Stimulated activated effector memory CD8-positive, alpha-beta T cell treated with anti-CD3 and anti-CD28 coated beads, Interleukin-12 subunit alpha, Interleukin-12 subunit beta, amount 100 ng/mL, for 72 hours (primary cell): ENCODE data around the gene CSMD2.
A peak's percentile ranks its signal among the peaks of the same experiment; 100 is the strongest.

Source experiments
- ATAC-seq: fragments of 150-1000 bp; cut with Tn5 transposase; 2 replicates; pipeline ENCODE4 v1.10.0; 2021
- DNase-seq, 2 donors: peaks; one replicate each; pipeline ENCODE4 v3.0.0; 2021 to 2022; ENCODE audit warnings: low spot score in 2 of 2
- H3K27ac Mint-ChIP-seq: one replicate; pipeline ENCODE4 v1.8.0; 2022; ENCODE audit warnings: mild to moderate bottlenecking, mixed read lengths
- H3K36me3 Mint-ChIP-seq: one replicate; pipeline ENCODE4 v1.8.0; 2022; ENCODE audit warnings: mild to moderate bottlenecking, mixed read lengths
- H3K4me1 Mint-ChIP-seq: one replicate; pipeline ENCODE4 v1.8.0; 2022; ENCODE audit warnings: mixed read lengths
- H3K4me3 Mint-ChIP-seq: one replicate; pipeline ENCODE4 v1.8.0; 2022; ENCODE audit warnings: mild to moderate bottlenecking, mixed read lengths
- H3K9me3 Mint-ChIP-seq: one replicate; pipeline ENCODE4 v1.8.0; 2022; ENCODE audit warnings: mixed read lengths

Gene CSMD2

GRCh38 chr1:33781652-33782051 is 383.4 kb downstream of the CSMD2 start:
- H3K9me3 Mint-ChIP-seq, result no peaks in the 10 kb centered on the region
- no peak overlapping the region for H3K4me3 Mint-ChIP-seq
- no peak for DNase-seq
- H3K4me1 Mint-ChIP-seq, result no peaks in the 10 kb centered on the region
- H3K36me3 Mint-ChIP-seq, result no peaks in the 10 kb centered on the region
- ATAC-seq, result no peak
- H3K27ac Mint-ChIP-seq, result no peak overlapping the region

DNA sequence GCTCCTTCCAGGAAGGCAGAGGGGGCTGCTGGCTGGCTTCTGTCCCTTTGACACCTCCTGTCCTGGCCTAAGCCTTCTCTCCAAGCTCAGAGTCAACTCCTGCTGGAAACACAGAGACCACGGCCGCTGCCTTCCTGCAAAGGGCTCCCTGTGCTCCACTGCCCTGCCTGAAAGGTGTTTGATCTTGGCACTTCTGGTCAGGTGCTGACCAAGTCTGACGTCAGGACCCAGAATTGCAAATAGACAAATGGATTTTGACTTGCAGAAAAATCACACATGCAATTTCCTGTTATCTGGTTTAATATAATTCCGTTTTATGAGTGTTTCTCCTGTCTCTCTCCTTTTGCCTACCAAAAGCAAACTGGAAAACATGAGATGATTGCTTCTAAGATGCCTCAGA is 387.7 kb downstream of the CSMD2 start:
- Mint-ChIP-seq H3K36me3 (no peaks in the 10 kb centered on the region), H3K4me1 (no peaks in the 10 kb centered on the region), H3K27ac (no peak overlapping the region), H3K9me3 (no peaks in the 10 kb centered on the region), H3K4me3 (no peak overlapping the region)
- ATAC-seq (no peak), DNase-seq (no peak)

- no peak overlapping the region for H3K4me3 Mint-ChIP-seq
- no peak for DNase-seq
- H3K27ac Mint-ChIP-seq, result no peak overlapping the region
- no peaks in the 10 kb centered on the region for H3K36me3 Mint-ChIP-seq
- no peaks in the 10 kb centered on the region for H3K4me1 Mint-ChIP-seq
- ATAC-seq, result no peak
- H3K9me3 Mint-ChIP-seq, result no peaks in the 10 kb centered on the region
Measured at GRCh38 chr1:33768821-33769220, 396.2 kb downstream of the CSMD2 start.

DNA sequence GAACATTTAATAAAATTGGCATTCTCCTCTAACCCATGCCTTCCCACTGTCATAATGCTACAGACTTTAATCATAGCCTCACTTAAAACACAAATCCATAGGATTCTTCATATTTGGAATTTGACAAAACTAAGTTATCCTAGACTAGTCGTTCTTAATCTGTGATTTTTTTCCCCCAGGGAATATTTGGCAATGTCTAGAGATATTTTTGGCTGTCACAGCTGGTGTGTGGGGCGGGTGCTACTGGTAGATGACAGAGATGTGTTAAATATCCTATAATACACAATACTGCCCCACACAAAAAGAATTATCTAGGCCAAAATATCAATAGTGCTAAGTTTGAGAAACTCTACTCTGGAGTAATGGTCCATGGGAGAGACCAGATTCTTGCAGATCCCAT is 396.9 kb downstream of the CSMD2 start:
- H3K36me3 Mint-ChIP-seq, result no peaks in the 10 kb centered on the region
- ATAC-seq (no peak), DNase-seq (no peak)
- H3K27ac Mint-ChIP-seq, result no peak overlapping the region
- H3K4me1 Mint-ChIP-seq, result no peaks in the 10 kb centered on the region
- H3K4me3 Mint-ChIP-seq, result no peak overlapping the region
- H3K9me3 Mint-ChIP-seq, result no peaks in the 10 kb centered on the region

DNA sequence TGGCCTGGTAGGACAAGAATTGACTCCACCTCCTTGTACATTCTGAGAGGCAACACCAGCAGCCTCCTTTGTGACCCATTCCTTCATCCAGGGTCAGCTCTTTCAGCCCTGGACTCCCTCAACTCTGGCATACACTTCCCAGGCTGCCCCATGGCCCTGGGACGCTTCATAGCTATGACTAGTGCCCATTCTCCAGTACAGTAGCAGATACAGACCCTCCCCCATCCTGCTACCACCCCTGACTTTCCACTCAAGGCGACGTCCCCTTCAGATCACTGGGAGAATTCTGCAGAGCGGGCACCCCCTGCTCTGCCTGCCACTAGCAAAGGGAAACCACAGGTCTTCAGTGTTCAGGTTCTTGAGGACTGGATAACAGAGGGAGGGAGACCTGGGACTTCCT is 400.9 kb downstream of the CSMD2 start:
- DNase-seq (no peak), ATAC-seq (no peak)
- H3K9me3 Mint-ChIP-seq, result no peaks in the 10 kb centered on the region
- H3K36me3 Mint-ChIP-seq, result no peaks in the 10 kb centered on the region
- H3K4me3 Mint-ChIP-seq, result no peak overlapping the region
- no peaks in the 10 kb centered on the region for H3K4me1 Mint-ChIP-seq
- no peak overlapping the region for H3K27ac Mint-ChIP-seq

GRCh38 chr1:33763406-33763805 is 401.6 kb downstream of the CSMD2 start:
- H3K4me1 Mint-ChIP-seq, result no peaks in the 10 kb centered on the region
- no peak overlapping the region for H3K4me3 Mint-ChIP-seq
- ATAC-seq, result no peak
- H3K27ac Mint-ChIP-seq, result no peak overlapping the region
- H3K9me3 Mint-ChIP-seq, result no peaks in the 10 kb centered on the region
- no peaks in the 10 kb centered on the region for H3K36me3 Mint-ChIP-seq
- no peak for DNase-seq

GRCh38 chr1:33762962-33763361 is 402.1 kb downstream of the CSMD2 start:
- Mint-ChIP-seq H3K27ac (no peak overlapping the region), H3K4me3 (no peak overlapping the region), H3K4me1 (no peaks in the 10 kb centered on the region), H3K9me3 (peaks cover 2% of the 10 kb centered on the region), H3K36me3 (no peaks in the 10 kb centered on the region)
- ATAC-seq (no peak), DNase-seq (no peak)

DNA sequence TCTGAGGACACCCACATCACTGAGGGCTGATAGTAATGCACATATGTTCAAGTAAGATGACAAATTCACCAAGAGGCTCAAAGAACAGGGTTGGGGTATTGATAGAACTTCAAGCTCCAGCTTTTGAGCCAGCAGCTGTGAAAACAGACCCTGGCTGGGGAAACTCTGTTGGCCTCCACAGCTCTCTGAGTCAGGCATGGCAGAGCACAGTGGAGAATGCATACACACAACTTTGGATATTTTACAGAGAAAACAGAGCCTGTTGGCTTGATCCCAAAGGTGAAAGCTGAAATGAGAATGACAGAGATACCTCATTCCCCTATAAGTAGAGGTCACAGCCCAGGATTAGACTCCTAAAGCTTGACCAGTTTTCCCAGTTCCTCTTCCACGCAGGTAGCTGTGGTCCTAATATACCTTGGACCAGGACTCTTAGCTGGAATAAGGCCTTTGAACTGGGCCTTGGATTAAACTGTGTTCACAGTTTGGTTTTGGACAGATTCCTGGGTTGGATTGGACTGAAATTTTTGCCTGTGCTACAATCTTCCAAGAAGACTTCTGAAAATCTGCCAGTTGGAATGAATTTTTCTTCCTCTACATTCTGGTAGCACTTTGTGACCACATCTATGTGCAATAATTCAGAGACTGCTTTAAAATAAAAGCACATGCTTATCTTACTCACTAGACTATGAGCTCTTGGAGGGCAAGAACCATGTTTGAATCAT is 402.8 kb downstream of the CSMD2 start:
- Mint-ChIP-seq H3K4me1 (no peaks in the 10 kb centered on the region), H3K4me3 (no peak overlapping the region), H3K27ac (no peak overlapping the region), H3K36me3 (no peaks in the 10 kb centered on the region), H3K9me3 (peaks cover 7% of the 10 kb centered on the region)
- no peak for DNase-seq
- ATAC-seq, result no peak

DNA sequence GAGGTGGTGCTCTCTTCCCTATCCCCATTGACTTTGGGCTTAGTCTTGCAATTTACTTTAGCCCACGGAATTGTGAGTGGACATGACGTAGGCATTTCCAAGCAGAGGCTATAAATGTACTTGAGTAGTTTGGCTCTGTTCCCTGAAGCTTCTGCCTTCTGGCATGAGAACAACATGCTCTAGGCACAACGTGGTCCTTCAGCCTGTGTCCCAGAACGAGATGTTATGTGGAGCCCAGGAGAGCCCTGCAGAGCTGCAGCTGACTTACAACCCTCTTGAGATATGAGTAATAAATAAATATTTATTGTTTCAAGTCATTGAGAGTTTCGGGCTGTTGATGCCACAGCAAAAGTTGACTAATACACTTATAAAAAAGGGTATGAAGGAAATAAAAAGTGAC is 406.3 kb downstream of the CSMD2 start:
- ATAC-seq (no peak), DNase-seq (no peak)
- H3K4me3 Mint-ChIP-seq, result no peak overlapping the region
- H3K9me3 Mint-ChIP-seq, result peaks cover 7% of the 10 kb centered on the region
- no peaks in the 10 kb centered on the region for H3K4me1 Mint-ChIP-seq
- H3K27ac Mint-ChIP-seq, result no peak overlapping the region
- H3K36me3 Mint-ChIP-seq, result no peaks in the 10 kb centered on the region

- Mint-ChIP-seq H3K36me3 (no peaks in the 10 kb centered on the region), H3K4me1 (no peaks in the 10 kb centered on the region), H3K27ac (no peak overlapping the region), H3K4me3 (no peak overlapping the region), H3K9me3 (peaks cover 9% of the 10 kb centered on the region)
- ATAC-seq, result no peak
- DNase-seq, result no peak
Measured at GRCh38 chr1:33753087-33753856, 411.8 kb downstream of the CSMD2 start.

GRCh38 chr1:33745942-33746341 is 419.1 kb downstream of the CSMD2 start:
- ATAC-seq (no peak), DNase-seq (no peak)
- no peak overlapping the region for H3K4me3 Mint-ChIP-seq
- H3K36me3 Mint-ChIP-seq, result no peaks in the 10 kb centered on the region
- no peak overlapping the region for H3K27ac Mint-ChIP-seq
- no peaks in the 10 kb centered on the region for H3K4me1 Mint-ChIP-seq
- H3K9me3 Mint-ChIP-seq, result no peaks in the 10 kb centered on the region

DNA sequence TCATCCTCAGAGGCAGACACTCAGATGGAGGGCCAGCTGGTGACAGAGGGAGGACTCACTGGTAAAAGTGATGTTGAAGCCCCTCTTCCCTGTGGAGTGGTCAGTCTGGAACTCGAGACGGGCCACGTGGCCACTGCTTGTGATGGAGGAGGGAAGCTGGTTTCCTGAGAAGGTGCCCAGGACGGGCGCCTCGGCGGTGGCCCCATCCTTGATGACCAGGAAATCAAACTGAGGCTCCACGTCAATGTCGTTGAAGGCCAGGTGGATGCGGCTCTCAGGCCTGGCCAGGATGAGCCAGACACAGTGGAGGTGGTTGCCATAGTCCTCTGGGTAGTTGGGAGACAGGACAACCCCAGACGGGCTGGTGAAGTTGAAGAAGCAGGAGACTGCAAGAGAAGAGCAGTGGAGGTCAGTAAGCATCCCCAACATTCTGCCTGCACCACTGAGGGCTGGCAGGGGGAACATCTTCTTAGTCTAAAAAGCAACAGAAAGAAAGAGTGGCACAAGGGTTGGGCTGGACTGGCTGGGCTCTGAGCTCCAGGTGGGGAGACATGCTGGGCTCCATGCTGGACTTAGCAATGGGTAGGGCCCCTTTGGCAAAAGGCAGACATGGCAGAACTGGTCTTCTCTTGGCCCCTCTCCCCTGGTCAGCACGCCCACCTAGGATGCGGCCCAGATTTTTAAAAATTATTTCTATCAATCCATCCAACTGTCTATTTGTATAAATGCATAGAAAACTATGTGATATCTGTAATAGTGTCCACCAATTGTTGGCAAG is 421.6 kb downstream of the CSMD2 start:
- Mint-ChIP-seq H3K27ac (no peak overlapping the region), H3K9me3 (no peaks in the 10 kb centered on the region), H3K4me3 (no peak overlapping the region), H3K36me3 (no peaks in the 10 kb centered on the region), H3K4me1 (no peaks in the 10 kb centered on the region)
- peak; percentile 21 for ATAC-seq
- DNase-seq, result no peak

DNA sequence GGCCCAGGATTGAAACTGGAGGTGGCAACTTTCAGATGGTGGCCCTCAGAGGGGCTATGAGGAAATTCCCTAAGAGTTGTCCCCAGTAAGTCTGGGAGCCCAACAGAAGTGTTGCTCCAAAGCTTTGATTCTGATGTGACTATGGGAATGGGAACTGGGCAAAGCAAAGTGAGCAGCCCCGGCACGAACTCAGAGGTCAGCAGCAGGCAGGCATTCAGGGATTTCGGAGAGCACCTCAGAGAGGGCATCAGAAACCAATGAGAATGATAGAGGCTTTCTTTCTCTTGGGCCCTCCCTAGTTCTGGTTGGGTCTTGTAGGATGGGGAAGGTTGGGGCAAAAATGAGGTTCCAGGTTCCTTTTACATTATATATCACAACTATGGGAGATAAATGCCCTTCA is 422.4 kb downstream of the CSMD2 start:
- H3K4me3 Mint-ChIP-seq, result no peak overlapping the region
- H3K9me3 Mint-ChIP-seq, result no peaks in the 10 kb centered on the region
- H3K27ac Mint-ChIP-seq, result no peak overlapping the region
- ATAC-seq (no peak), DNase-seq (no peak)
- no peaks in the 10 kb centered on the region for H3K4me1 Mint-ChIP-seq
- H3K36me3 Mint-ChIP-seq, result no peaks in the 10 kb centered on the region

- no peak overlapping the region for H3K4me3 Mint-ChIP-seq
- ATAC-seq (no peak), DNase-seq (no peak)
- H3K27ac Mint-ChIP-seq, result no peak overlapping the region
- H3K4me1 Mint-ChIP-seq, result no peaks in the 10 kb centered on the region
- no peaks in the 10 kb centered on the region for H3K36me3 Mint-ChIP-seq
- no peaks in the 10 kb centered on the region for H3K9me3 Mint-ChIP-seq
Measured at GRCh38 chr1:33741749-33742148, 423.3 kb downstream of the CSMD2 start.

DNA sequence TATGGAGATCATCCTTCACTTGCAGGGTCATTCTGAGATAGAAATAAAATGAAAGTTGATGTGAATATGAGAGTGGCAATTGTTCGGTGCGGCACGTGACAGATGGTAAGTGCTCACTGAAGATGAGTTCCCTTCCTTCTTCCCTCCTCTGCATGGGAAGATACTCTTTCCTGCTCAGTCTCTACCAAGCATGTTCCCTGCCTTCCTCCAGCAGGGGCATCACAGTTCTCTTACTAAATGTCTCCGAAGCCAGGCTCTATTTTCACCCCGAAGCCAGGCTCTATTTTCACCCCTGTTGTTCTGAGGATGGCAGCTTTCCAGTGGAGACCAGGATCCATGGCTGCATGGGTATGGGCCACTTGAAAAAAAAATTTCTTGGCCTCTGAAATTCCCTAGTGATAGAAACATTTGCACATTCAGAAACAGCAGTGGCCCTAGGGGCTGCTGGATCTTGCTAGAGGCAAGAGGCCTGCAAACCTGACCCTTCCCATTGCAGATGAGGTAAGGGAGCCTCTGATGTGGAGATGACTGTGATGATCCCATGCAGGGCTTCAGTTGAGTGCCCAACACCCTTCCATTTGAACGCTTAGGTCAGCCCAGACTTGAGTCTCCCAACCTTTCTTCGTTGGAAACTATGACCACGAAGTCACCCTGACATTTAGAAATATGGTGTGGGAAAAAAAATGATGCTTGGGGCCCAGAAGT is 424.8 kb downstream of the CSMD2 start:
- ATAC-seq (no peak), DNase-seq (no peak)
- Mint-ChIP-seq H3K4me3 (no peak overlapping the region), H3K36me3 (no peaks in the 10 kb centered on the region), H3K27ac (no peak overlapping the region), H3K9me3 (no peaks in the 10 kb centered on the region), H3K4me1 (no peaks in the 10 kb centered on the region)
